Umbilical cord (tissue), 2 donors: ENCODE measurements around the gene ATOSB. TPM values are rescaled to one million over a fixed set of nuclear protein-coding genes. Genes with fewer than 3 reads are reported as not detected.
A peak's percentile ranks its signal among the peaks of the same experiment; 100 is the strongest.

Experiments used
- DNase-seq: peaks from one replicate; pipeline ENCODE4 v3.0.0-alpha.2; 2015; ENCODE audit warnings: low spot score
- total RNA-seq: library from RNA; depleted of rRNA; stranded (reverse); fragments of >200 nt; gene quantifications from one replicate; pipeline ENCODE4 v1.2.3, GENCODE V29; 2014; ENCODE audit warnings: low replicate concordance; ENCODE audit not compliant: insufficient read depth

The ATOSB gene
- total RNA-seq, 1 donor from 2014 or later, result 10.8 TPM

GRCh38 chr9:35089434-35089833 lies 26.2 kb downstream of the ATOSB start:
- DNase-seq, result no peak

GRCh38 chr9:35085078-35085477 lies 30.6 kb downstream of the ATOSB start:
- no peak for DNase-seq

DNA sequence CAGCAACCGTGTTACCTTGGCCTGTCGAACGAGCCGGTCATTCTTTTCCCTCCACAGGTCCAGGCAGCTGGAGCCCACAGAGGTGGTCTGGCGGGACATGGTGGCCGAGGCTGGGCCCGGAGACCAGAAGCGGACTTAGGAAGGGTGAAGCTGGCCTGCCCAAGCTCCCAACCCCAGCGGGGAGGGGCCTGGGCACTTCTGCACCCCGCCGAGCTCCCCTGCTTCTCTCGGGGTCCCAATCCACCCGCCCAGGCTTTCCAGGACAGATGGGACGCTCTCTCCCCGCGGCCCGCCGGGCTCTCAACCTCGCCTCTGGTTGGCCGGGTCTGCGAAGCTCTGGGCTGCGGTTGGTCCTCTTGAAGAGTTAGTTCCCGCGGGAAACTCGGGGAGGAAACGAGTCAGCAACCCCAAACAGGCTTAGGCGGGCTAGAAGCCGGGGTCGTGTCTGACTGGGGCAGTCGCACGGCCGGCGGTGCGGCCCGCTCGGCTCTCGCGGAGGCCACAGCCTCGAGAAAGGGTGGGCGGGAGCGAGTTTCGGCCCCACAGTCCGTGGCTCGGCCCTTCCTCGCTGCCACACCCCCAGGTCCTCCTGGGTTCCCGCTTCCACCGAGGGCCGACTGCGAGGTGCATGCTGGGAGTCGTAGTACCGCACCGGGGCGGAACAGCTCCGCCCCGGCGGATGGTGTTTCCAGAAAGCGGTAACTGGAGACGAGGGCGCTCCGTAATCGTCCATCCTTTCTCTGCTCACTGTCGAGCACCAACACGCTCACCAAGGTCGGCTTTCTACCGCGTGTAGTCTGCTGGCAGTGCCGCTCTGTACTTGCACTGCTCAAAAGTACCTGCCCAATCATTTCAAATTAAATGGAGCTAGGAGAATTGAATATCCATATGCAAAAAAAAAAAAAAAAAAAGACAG lies 36.0 kb downstream of the ATOSB start, which contains the start of gene FANCG:
Gene FANCG, minus strand, starts transcription at position 517 of the 916 bp plus-strand sequence. Its CDS starts 418 bp downstream, at position 99.
- DNase-seq, result peak; percentile 97

DNA sequence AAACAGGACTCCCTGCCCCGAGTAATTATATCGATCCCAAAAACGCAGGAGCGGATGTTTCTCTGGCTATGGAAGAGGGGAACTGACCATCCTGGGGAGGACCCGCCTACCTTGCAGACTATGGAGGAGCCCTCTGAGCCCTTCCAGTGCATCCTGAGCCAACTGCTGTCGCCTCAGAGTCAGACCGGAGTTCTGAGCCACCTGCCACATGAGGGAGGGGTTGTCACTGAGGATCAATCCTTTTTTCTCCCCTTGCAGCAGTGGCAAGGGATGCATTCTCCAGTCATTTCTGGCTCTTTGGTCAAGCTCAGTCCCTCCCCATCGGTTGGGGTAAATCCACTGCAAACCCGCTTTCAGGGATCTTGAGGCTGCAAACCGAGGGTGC lies 36.6 kb downstream of the ATOSB start:
- no peak for DNase-seq

GRCh38 chr9:35078066-35078465 lies 37.6 kb downstream of the ATOSB start:
- DNase-seq, result no peak

DNA sequence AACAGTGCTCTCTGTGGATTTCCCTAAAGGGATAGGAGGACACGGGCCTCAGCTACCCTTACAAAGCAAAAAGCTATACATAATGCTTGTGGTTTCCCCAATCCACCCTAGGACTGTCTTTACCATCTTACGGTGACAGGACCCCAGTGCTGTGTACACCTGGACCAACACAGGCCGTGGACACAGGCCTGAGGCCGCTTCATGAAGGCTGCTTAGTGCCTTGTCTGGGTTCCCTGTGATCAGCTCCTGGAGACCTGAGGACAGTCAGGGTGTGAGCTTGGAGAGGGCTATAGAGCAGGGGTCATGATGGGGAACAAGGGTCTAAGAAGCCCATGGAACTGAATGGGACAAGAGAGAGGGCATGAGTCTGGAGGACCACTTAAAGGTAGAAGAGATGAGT lies 38.8 kb downstream of the ATOSB start:
- no peak for DNase-seq

DNA sequence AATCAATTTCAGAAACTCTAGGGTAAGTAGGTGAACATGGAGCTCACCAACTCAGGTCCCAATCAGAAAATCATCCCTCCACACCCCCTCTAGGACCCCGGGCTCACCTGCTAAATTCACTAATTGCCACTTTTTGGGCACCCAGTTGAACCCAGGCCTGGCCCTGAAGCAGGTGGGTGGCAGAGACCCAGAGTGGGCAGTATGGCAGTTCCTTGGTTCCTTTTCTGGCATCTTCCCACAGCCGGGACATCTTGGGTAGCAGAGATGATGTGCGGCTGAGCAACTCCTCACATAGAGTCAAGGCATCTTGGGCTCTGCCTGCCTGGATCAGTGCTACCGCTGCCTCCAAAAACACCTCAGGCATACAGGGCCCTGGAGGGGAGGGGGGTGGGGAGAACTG lies 40.3 kb downstream of the ATOSB start:
- no peak for DNase-seq

DNA sequence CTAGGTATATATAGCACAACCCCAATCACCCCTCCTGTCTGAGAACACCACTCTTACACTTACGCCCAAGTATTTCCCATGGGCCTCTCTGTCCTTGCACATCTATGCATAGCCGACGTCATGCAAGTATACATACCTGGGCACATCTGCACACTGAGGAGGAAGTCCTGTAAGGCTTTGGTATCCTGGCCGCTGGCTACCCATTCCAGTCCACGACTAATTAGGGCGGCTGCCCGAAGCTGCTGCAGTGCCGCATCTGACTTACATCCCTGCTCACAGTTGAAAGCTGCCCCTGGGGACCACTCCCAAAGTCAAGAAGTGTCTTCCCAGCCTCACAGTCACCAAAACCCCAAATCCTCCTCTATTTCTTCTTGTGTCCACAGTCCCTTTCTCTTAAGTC lies 40.9 kb downstream of the ATOSB start:
- DNase-seq, result no peak

DNA sequence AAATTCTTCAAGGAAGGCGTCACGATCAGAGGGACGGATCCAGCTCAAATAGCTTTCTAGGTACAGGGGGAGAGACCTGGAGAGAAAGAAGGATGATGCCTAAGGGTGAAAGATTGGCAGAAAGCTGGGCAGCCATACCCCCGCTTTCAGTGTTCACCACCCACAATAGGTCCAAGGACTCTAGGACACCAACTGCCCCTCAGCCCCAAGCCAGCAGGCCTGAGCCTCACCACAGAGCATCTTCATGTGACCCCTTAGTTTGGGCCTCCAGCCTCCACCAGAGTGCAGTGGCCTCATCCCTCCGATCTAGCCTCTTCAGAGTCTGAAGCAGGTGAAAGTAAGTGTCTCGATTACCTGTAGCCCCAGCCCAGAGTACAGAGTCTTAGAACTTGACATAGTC lies 41.5 kb downstream of the ATOSB start:
- DNase-seq, result no peak

DNA sequence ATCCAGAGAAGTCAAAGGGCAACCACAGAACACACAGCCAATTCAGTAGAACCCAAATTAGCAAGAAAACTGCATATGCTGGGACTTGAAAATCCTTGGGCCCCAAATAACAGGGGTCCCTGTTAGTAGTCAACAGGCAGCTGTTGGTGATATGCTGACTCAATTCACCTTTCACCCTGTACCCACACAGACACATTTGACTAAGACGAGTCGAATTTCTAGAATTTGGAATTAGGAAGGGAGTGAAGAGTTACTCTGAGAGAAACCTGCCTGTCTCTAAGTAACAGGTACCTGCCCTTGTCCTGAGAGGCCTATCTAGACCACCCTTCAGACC lies 42.4 kb downstream of the ATOSB start:
- no peak for DNase-seq

DNA sequence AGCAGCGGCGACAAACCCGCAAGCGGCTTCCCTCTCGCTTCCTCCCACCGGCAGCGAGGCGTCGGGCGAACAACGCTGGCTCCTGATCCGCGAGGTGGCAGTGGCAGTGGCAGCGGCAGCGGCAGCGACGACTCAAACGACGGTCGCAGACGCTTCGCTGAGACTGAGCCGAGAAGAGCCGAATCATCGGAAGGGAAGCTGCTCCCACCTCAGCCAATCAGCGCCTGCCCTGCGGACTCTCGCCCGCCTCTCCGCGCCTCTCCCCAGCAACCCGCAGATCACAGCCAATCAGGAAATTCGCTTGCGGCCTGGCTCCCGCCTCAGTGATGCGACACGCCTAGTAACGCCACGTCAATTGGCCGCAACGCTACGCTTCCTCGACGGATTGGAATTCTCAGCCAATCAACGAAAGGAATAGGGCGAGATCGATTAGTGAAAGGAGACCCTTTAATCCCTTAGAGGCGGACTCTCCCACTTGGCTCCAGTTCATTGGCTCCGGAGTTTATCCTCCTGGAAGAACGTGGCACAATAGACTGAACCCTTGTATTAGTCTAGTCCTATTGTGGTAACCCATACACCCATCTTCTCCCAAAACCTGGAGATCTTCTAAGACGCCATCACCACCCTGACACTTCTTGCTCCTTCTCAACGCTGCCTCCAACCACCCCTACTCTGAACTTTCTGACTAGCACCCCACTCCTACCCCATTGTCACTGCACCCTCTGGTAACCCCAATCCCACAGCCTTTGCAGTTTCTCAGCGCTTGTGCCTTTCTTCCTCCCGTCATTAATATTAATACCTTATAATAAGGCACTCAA lies 43.0 kb downstream of the ATOSB start, which contains the start of gene VCP:
Gene VCP, minus strand, starts transcription at position 165 of the 818 bp plus-strand sequence. CDS start 272 bp downstream, outside the sequence.
- peak; percentile 100 for DNase-seq

DNA sequence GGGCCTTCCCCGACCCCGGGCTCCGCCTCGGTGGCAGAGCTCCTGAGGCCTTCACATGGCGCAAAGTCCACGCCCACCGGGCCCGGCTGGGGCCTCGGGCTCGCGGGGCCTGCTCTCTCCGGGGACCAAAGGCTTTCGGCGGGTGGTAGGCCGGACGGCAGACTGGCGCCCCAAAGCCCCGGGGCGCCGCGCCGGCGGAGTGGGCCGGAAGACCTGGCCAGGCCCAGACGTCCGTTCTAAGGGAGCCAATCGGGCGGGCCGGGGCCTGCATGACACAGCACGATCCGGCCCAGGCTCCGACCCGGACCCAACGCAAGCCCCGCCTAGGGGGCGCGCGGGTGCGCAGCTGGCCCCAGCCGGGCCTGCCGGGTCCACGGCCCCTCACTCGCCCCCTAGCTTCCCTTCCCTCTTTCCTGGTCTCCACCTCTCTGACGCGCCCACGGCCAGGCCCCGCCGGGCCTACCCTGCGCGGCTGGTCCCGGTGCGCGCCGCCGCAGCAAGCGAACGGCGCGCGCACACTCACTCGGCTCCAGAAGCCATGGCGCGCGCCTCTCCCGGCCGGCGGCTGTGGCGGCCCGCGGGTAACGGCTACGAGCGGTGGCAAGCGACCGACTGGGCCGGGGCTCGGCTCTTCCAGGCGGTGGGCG lies 43.7 kb downstream of the ATOSB start:
- DNase-seq, result peak; percentile 84

GRCh38 chr9:35070823-35071813 lies 44.5 kb downstream of the ATOSB start:
- DNase-seq, result no peak

DNA sequence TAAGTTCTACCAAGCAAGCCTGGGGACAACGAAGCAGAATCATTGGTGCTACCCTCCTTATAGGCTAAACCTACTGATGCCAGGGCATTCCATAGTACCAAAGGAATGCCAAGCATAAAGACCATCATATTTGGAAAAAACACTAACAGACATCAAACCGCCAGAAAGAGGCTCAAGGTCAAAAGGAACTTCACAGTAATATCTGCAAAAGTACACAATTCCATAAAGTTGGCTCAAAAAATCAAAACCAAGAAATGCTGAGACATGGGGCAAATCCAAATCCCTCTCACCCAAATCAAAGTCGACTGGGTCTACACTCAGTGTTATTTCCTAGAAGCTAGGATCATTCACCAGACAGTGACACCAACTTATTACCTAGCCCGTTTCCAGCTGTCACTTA lies 46.6 kb downstream of the ATOSB start:
- no peak for DNase-seq

DNA sequence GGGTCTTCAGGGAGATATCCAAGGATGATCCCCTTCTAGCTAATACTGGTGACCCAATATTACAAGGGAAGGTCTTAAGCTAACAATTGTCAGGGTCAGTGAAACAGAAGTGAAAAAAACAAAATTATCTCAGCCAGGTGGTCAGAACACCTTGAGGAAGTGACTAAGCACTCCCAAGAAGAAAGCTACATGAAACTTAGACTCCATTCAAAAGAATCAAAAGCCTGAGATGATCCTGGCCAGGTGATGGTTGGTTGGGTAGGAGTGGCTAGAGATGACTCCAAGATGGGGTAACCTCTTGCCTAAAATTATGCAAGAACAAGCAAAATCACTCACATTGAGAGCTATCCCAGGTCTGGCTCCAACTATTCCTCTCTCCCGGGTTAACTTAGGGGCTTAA lies 48.6 kb downstream of the ATOSB start:
- no peak for DNase-seq

GRCh38 chr9:35060548-35061207 lies 55.0 kb downstream of the ATOSB start:
- DNase-seq, result no peak

DNA sequence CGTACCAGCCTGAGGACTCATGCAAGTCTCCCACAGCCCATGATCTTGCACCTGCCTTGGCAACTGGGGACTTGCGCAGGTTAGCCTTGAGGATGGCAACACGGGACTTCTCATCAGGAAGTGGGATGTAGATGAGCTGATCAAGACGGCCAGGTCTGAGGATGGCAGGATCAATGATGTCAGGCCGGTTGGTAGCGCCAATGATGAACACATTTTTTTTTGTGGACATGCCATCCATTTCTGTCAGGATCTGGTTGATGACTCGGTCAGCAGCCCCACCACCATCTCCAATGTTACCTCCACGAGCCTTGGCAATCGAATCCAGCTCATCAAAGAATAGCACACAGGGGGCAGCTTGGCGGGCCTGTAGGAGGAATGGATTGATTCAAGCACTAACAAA lies 56.2 kb downstream of the ATOSB start:
- DNase-seq, result no peak

GRCh38 chr9:35057271-35057620 lies 58.4 kb downstream of the ATOSB start:
- DNase-seq, result no peak

GRCh38 chr9:35056571-35057270 lies 58.9 kb downstream of the ATOSB start:
- DNase-seq, result no peak
